PC-9 (cell line): Measurements from ENCODE around the gene JMJD1C. TPM values are rescaled to one million over a fixed set of nuclear protein-coding genes. Genes with fewer than 3 reads are reported as not detected.
A peak's percentile ranks its signal among the peaks of the same experiment; 100 is the strongest.

Experiments used
- BruUV-seq: library from RNA; stranded (reverse); fragments of 400-500 nt; replicated peaks from 2 replicates; lab custom pipeline; 2021; lab: Mats Ljungman, UMichigan
- CTCF ChIA-PET: fragments of 300-600 bp; sonication (Branson Sonifier 250); formaldehyde crosslinking; loops from one replicate; lab custom pipeline; 2022; ENCODE audit warnings: antibody characterized with exemption; lab: Charles Lee
- POLR2A ChIA-PET: fragments of 300-600 bp; sonication (Branson Sonifier 250); formaldehyde crosslinking; loops from one replicate; lab custom pipeline; 2022; ENCODE audit warnings: antibody characterized with exemption; ENCODE audit not compliant: unreplicated experiment; lab: Charles Lee
- DNase-seq, 2 experiments: peaks; one replicate each; pipeline versions ENCODE4 v3.0.0 to v3.0.0-alpha.2; 2015 to 2022; ENCODE audit warnings: mixed read lengths in 1 of 2
- H2AFZ ChIP-seq: fragments of 200-600 bp; sonication (generic); 2 replicates; pipeline ENCODE4 v1.8.1; 2017; ENCODE audit warnings: antibody characterized with exemption
- H3F3A ChIP-seq: fragments of 200-600 bp; sonication (generic); 2 replicates; pipeline ENCODE4 v1.8.1; 2017; ENCODE audit warnings: antibody characterized with exemption, mild to moderate bottlenecking, low read depth; ENCODE audit not compliant: insufficient read depth
- H3K27ac ChIP-seq: fragments of 200-600 bp; sonication (generic); 2 replicates; pipeline ENCODE4 v1.6.1; 2016; ENCODE audit warnings: mixed run types
- H3K27me3 ChIP-seq: fragments of 200-600 bp; sonication (generic); 2 replicates; pipeline ENCODE4 v1.6.1; 2016; ENCODE audit warnings: low read depth, mixed run types; ENCODE audit not compliant: insufficient read depth
- H3K36me3 ChIP-seq: fragments of 200-600 bp; sonication (generic); 2 replicates; pipeline ENCODE4 v1.6.1; 2016; ENCODE audit warnings: low read depth, mixed run types
- H3K4me1 ChIP-seq: fragments of 200-600 bp; sonication (generic); replicated peaks from 2 replicates; pipeline ENCODE4 v1.6.1; 2016; ENCODE audit warnings: mixed run types; ENCODE audit not compliant: insufficient read depth
- H3K4me2 ChIP-seq: fragments of 200-600 bp; sonication (generic); 2 replicates; pipeline ENCODE4 v1.6.1; 2017; ENCODE audit warnings: mixed run types
- H3K4me3 ChIP-seq: fragments of 200-600 bp; sonication (generic); 2 replicates; pipeline ENCODE4 v1.6.1; 2016; ENCODE audit warnings: mixed run types
- H3K79me2 ChIP-seq: fragments of 200-600 bp; sonication (generic); 2 replicates; pipeline ENCODE4 v1.6.1; 2017; ENCODE audit warnings: low read depth, mixed run types
- H3K9me2 ChIP-seq: fragments of 200-600 bp; sonication (generic); 2 replicates; pipeline ENCODE4 v1.8.1; 2017; ENCODE audit warnings: mild to moderate bottlenecking; ENCODE audit not compliant: insufficient read depth
- H3K9me3 ChIP-seq: fragments of 200-600 bp; sonication (generic); 2 replicates; pipeline ENCODE4 v1.8.1; 2016; ENCODE audit warnings: low read depth; ENCODE audit not compliant: insufficient read depth
- H4K20me1 ChIP-seq: fragments of 200-600 bp; sonication (generic); 2 replicates; pipeline ENCODE4 v1.8.1; 2017; ENCODE audit not compliant: insufficient read depth
- CTCF ChIP-seq: fragments of 200-600 bp; sonication (generic); conservative IDR thresholded peaks from 2 replicates; pipeline ENCODE4 v1.6.1; 2017; ENCODE audit warnings: mixed run types, antibody characterized with exemption, mild to moderate bottlenecking, moderate library complexity
- EZH2 ChIP-seq: fragments of 200-600 bp; sonication (generic); IDR thresholded peaks from 2 replicates; pipeline ENCODE4 v1.8.0; 2017; ENCODE audit warnings: antibody characterized with exemption, low read depth
- intact Hi-C: fragments of 100-400 bp; cut with micrococcal nuclease; formaldehyde crosslinking; loops from one replicate; pipeline ENCODE4 v1.10.0; 2022; ENCODE audit not compliant: unreplicated experiment
- total RNA-seq: library from RNA; stranded (reverse); gene quantifications from 2 replicates; pipeline ENCODE4 v1.2.3, GENCODE V29; 2021

Gene JMJD1C
- total RNA-seq, 1 experiment from 2014 or later, result 78.7 TPM

DNA sequence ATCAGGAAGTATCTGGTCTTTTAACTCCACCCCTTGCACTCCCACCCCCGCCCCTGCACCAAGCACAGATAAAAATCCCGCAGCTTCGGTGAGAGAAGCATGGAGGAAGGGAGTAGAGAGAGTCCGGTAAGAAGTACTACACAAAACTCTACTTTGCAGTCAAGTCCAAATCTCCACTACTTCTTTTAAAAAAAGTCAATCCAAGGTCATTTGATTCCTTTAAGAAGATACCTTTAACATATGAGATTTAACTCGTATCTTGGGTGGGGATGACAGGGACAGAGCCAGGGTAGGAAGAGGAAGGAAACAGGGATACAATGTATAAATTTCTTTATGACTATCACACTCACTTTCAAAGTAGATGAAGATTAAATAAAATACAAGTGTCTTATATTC, 200.6 kb downstream of the JMJD1C start:
- Histone ChIP-seq H3K79me2 (peaks cover 89% of the 10 kb centered on the region), H2AFZ (no peak overlapping the region; the same call in 1 of the 2 replicates), H4K20me1 (peaks cover 5% of the 10 kb centered on the region; the same call in 1 of the 2 replicates), H3K4me3 (peak overlapping the region; percentile 71), H3F3A (peaks cover 35% of the 10 kb centered on the region), H3K27me3 (no peaks in the 10 kb centered on the region), H3K4me2 (peak overlapping the region; percentile 99), H3K9me3 (no peaks in the 10 kb centered on the region), H3K4me1 (peaks cover 49% of the 10 kb centered on the region), H3K9me2 (no peaks in the 10 kb centered on the region), H3K36me3 (peaks cover 26% of the 10 kb centered on the region), H3K27ac (peak overlapping the region; percentile 96)
- DNase-seq, result peak in 1 of 2 experiments; percentile 18
- TF ChIP-seq CTCF, result no peak
- TF ChIP-seq EZH2, result no peak
- ChIA-PET POLR2A (interaction anchor here (0.6 to 0.7 kb wide), 5 partner anchors 9 to 226 kb away, joined by 3 to 4 read pairs (median 4); no protein-coding TSS in a partner anchor), CTCF (no interaction called here)
- intact Hi-C loops, result no loop called here
- BruUV-seq, result no TSS peak

DNA sequence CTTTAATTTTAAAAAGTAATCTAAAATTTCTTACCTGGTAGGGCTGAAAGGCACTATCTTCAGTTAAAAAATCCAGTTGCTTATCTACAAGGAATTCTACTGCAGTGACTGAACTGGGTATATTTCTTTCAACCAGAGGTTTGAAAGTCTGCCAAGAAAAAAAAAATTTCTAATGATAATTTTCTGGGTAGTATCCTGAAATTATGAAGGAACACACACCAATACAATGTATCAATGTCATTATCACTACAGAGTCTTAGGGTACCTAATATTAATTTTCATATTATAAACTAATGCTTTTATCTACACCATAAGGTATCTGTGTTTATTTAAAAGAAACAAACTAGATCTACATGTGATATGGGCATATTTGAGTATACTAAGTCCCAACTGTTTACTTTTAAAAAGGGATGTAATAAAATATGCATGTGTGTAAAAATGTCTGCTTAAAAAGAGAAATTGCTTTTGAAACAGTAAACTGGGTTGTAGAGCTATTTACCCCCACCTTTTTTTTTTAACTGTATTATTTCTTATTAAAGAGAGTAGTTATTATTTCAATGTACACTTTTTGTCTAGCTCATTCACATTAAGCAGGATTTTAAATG, 201.1 kb downstream of the JMJD1C start:
- H3K4me1 ChIP-seq, result peaks cover 52% of the 10 kb centered on the region
- CTCF ChIA-PET, result no interaction called here
- H4K20me1 ChIP-seq, result peaks cover 8% of the 10 kb centered on the region; the same call in 1 of the 2 replicates
- intact Hi-C loops, result no loop called here
- H3K4me3 ChIP-seq, result peak overlapping the region; percentile 71
- no peaks in the 10 kb centered on the region for H3K9me2 ChIP-seq
- DNase-seq, result no peak
- BruUV-seq, result no TSS peak
- H3K9me3 ChIP-seq, result 0 out of 2 replicates have a peak, but pooled peaks cover 2% of the 10 kb centered on the region
- POLR2A ChIA-PET, result interaction anchor here (0.6 to 0.7 kb wide), 5 partner anchors 8 to 226 kb away, joined by 3 to 4 read pairs (median 4); no protein-coding TSS in a partner anchor
- no peaks in the 10 kb centered on the region for H3K27me3 ChIP-seq
- H3K36me3 ChIP-seq, result peaks cover 32% of the 10 kb centered on the region
- peaks cover 91% of the 10 kb centered on the region for H3K79me2 ChIP-seq
- H3F3A ChIP-seq, result peaks cover 34% of the 10 kb centered on the region
- no peak for TF ChIP-seq EZH2
- TF ChIP-seq CTCF, result no peak
- H3K4me2 ChIP-seq, result peak overlapping the region; percentile 99
- peak overlapping the region; percentile 96; the same call in 1 of the 2 replicates for H3K27ac ChIP-seq
- H2AFZ ChIP-seq, result no peak overlapping the region

GRCh38 chr10:63262430-63263073, 203.2 kb downstream of the JMJD1C start:
- Histone ChIP-seq H3K27me3 (no peaks in the 10 kb centered on the region), H2AFZ (no peak overlapping the region), H4K20me1 (peaks cover 8% of the 10 kb centered on the region; the same call in 1 of the 2 replicates), H3K79me2 (peaks cover 98% of the 10 kb centered on the region), H3K27ac (no peak overlapping the region), H3K9me2 (no peaks in the 10 kb centered on the region), H3K4me1 (peaks cover 56% of the 10 kb centered on the region), H3F3A (peaks cover 13% of the 10 kb centered on the region), H3K4me2 (peak overlapping the region; percentile 99; the same call in 1 of the 2 replicates), H3K36me3 (peaks cover 44% of the 10 kb centered on the region), H3K4me3 (0 out of 2 replicates have a peak overlapping the region, but pooled peaks have one; percentile 11), H3K9me3 (0 out of 2 replicates have a peak, but pooled peaks cover 4% of the 10 kb centered on the region)
- intact Hi-C loops, result loop anchor here (2.0 kb wide), 1 partner anchor 18 kb away; no protein-coding TSS in a partner anchor
- DNase-seq, result no peak
- ChIA-PET CTCF (no interaction called here), POLR2A (interaction anchor here (0.5 to 0.6 kb wide), 2 partner anchors 26 to 219 kb away, joined by 5 read pairs; no protein-coding TSS in a partner anchor)
- BruUV-seq, result no TSS peak
- TF ChIP-seq EZH2 (no peak), CTCF (no peak)
